Activated T-cell treated with anti-CD3 and anti-CD28 coated beads, Interleukin-2, amount 50 U/mL, for 48 hours (primary cell): ENCODE results near the gene GTF2E1.
"Not testable (repeated sequence)": the region's sequence is repeated elsewhere in the genome, so short reads cannot be mapped to it uniquely, and the experiment has no call there.

Source experiments
- DNase-seq, 2 experiments: peaks; one replicate each; pipeline ENCODE4 v3.0.0-alpha.2; 2020

The GTF2E1 gene

GRCh38 chr3:120742198-120742848, at the start of gene GTF2E1, which contains the start of gene RABL3:
GTF2E1 (plus strand) TSS chr3:120742744; CDS start chr3:120750553, 7,809 bp downstream.
RABL3 (minus strand) TSS chr3:120742516; CDS start chr3:120742507, 9 bp downstream.
- DNase-seq, result peak; percentile 95 to 97

- DNase-seq, result no peak
Observed at GRCh38 chr3:120693439-120694171, 48.9 kb upstream of the GTF2E1 start.

- no peak for DNase-seq
Observed at GRCh38 chr3:120699333-120699732, 43.2 kb upstream of the GTF2E1 start.

- DNase-seq, result no peak
Observed at GRCh38 chr3:120705884-120706582, 36.5 kb upstream of the GTF2E1 start.

GRCh38 chr3:120706950-120707349, 35.6 kb upstream of the GTF2E1 start:
- no peak for DNase-seq

GRCh38 chr3:120708408-120708807, 34.1 kb upstream of the GTF2E1 start:
- no peak for DNase-seq

- no peak for DNase-seq
Observed at GRCh38 chr3:120710369-120710768, 32.2 kb upstream of the GTF2E1 start.

GRCh38 chr3:120713262-120713661, 29.3 kb upstream of the GTF2E1 start:
- DNase-seq, result no peak

GRCh38 chr3:120719167-120719834, 23.2 kb upstream of the GTF2E1 start:
- peak; percentile 55 to 65 for DNase-seq

GRCh38 chr3:120726791-120727190, 15.8 kb upstream of the GTF2E1 start:
- no peak for DNase-seq

GRCh38 chr3:120730576-120731542, 11.7 kb upstream of the GTF2E1 start:
- no peak for DNase-seq

GRCh38 chr3:120738006-120738405, 4.5 kb upstream of the GTF2E1 start:
- not testable (repeated sequence) for DNase-seq

- no peak for DNase-seq
Observed at GRCh38 chr3:120741320-120741719, 1.2 kb upstream of the GTF2E1 start.

GRCh38 chr3:120741837-120742197, 727 bp upstream of the GTF2E1 start:
- DNase-seq, result no peak

- DNase-seq, result no peak
Observed at GRCh38 chr3:120742849-120743365, 363 bp downstream of the GTF2E1 start.

- DNase-seq, result no peak
Observed at GRCh38 chr3:120743556-120744195, 1.1 kb downstream of the GTF2E1 start.

GRCh38 chr3:120745466-120745865, 2.9 kb downstream of the GTF2E1 start:
- no peak for DNase-seq

- DNase-seq, result no peak
Observed at GRCh38 chr3:120749843-120750242, 7.3 kb downstream of the GTF2E1 start.

- no peak for DNase-seq
Observed at GRCh38 chr3:120752230-120752629, 9.7 kb downstream of the GTF2E1 start.

GRCh38 chr3:120752865-120753264, 10.3 kb downstream of the GTF2E1 start:
- no peak for DNase-seq

GRCh38 chr3:120753810-120754209, 11.3 kb downstream of the GTF2E1 start:
- DNase-seq, result no peak
